VCaP (cell line): Measurements from ENCODE around the gene ZNF438.

Experiments used
- H3K27ac ChIP-seq: fragments of 450-650 bp; 2 replicates; pipeline ENCODE4 v1.5.1; 2017
- CTCF ChIP-seq: fragments of 450-650 bp; conservative IDR thresholded peaks from 2 replicates; pipeline ENCODE4 v1.5.1; 2017; ENCODE audit warnings: mild to moderate bottlenecking, moderate library complexity

The ZNF438 gene

GRCh38 chr10:30869566-30869965 lies 162.1 kb downstream of the ZNF438 start:
- H3K27ac ChIP-seq = no peak overlapping the region
- TF ChIP-seq CTCF = no peak

GRCh38 chr10:30868611-30869010 lies 163.1 kb downstream of the ZNF438 start:
- no peak overlapping the region for H3K27ac ChIP-seq
- no peak for TF ChIP-seq CTCF

- TF ChIP-seq CTCF = no peak
- H3K27ac ChIP-seq = no peak overlapping the region
Measured at GRCh38 chr10:30866896-30867295, 164.8 kb downstream of the ZNF438 start.

GRCh38 chr10:30865141-30865926 lies 166.3 kb downstream of the ZNF438 start:
- no peak overlapping the region for H3K27ac ChIP-seq
- no peak for TF ChIP-seq CTCF

- TF ChIP-seq CTCF = no peak
- H3K27ac ChIP-seq = no peak overlapping the region
Measured at GRCh38 chr10:30863516-30864210, 168.0 kb downstream of the ZNF438 start.

GRCh38 chr10:30862486-30862885 lies 169.2 kb downstream of the ZNF438 start:
- no peak overlapping the region for H3K27ac ChIP-seq

More at GRCh38 chr10:30862486-30862885, 169.2 kb downstream of the ZNF438 start:
- TF ChIP-seq CTCF = no peak
